ENCODE results near the gene SMIM22.

The SMIM22 gene

GRCh38 chr16:4814542-4815173 lies 19.5 kb downstream of the SMIM22 start:
- no peak for DNase-seq (ENCODE audit: low read depth, low spot score)

- no peak for DNase-seq (ENCODE audit: low read depth, low spot score)
Observed at GRCh38 chr16:4820652-4821051, 25.5 kb downstream of the SMIM22 start.

- no peak for DNase-seq (ENCODE audit: low read depth, low spot score)
Observed at GRCh38 chr16:4825196-4825595, 30.0 kb downstream of the SMIM22 start.

- DNase-seq (ENCODE audit: low read depth, low spot score) = no peak
Observed at GRCh38 chr16:4826526-4826925, 31.4 kb downstream of the SMIM22 start.

- no peak for DNase-seq (ENCODE audit: low read depth, low spot score)
Observed at GRCh38 chr16:4826980-4827379, 31.8 kb downstream of the SMIM22 start.

- DNase-seq (ENCODE audit: low read depth, low spot score) = no peak
Observed at GRCh38 chr16:4828567-4829321, 33.6 kb downstream of the SMIM22 start.

- no peak for DNase-seq (ENCODE audit: low read depth, low spot score)
Observed at GRCh38 chr16:4830408-4830807, 35.2 kb downstream of the SMIM22 start.

GRCh38 chr16:4831616-4832015 lies 36.4 kb downstream of the SMIM22 start:
- DNase-seq (ENCODE audit: low read depth, low spot score) = no peak

GRCh38 chr16:4832698-4833343 lies 37.7 kb downstream of the SMIM22 start:
- no peak for DNase-seq (ENCODE audit: low read depth, low spot score)

- no peak for DNase-seq (ENCODE audit: low read depth, low spot score)
Observed at GRCh38 chr16:4833584-4833983, 38.4 kb downstream of the SMIM22 start.

GRCh38 chr16:4836727-4837126 lies 41.6 kb downstream of the SMIM22 start:
- no peak for DNase-seq (ENCODE audit: low read depth, low spot score)

- no peak for DNase-seq (ENCODE audit: low read depth, low spot score)
Observed at GRCh38 chr16:4837733-4838501, 42.7 kb downstream of the SMIM22 start.

- no peak for DNase-seq (ENCODE audit: low read depth, low spot score)
Observed at GRCh38 chr16:4839942-4840341, 44.8 kb downstream of the SMIM22 start.

- no peak for DNase-seq (ENCODE audit: low read depth, low spot score)
Observed at GRCh38 chr16:4840984-4841383, 45.8 kb downstream of the SMIM22 start.
